ENCODE measurements around the gene AGMO.

The AGMO gene

DNA sequence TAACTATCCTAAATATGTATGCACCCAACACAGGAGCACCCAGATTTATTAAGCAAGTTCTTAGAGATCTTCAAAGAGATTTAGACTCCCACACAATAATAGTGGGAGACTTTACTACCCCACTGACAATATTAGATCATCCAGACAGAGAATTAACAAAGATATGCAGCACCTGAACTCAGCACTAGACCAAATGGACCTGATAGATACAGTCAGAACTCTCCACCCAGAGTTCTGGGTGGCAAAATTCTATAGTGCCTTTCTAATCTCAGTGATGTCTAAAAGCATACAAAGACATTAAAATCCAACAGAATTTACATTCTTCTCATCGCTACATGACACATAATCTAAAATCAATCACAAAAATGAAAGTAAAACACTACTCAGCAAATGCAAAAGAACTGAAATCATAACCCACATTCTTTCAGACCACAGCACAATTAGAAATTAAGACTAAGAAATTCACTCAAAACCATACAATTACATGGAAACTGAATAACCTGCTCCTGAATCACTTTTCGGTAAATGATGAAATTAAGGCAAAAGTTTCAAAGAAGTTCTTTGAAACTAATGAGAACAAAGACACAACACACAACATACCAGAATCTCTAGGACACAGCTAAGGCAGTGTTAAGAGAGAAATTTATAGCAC, 183.2 kb downstream of the AGMO start:
- DNase-seq = no peak

DNA sequence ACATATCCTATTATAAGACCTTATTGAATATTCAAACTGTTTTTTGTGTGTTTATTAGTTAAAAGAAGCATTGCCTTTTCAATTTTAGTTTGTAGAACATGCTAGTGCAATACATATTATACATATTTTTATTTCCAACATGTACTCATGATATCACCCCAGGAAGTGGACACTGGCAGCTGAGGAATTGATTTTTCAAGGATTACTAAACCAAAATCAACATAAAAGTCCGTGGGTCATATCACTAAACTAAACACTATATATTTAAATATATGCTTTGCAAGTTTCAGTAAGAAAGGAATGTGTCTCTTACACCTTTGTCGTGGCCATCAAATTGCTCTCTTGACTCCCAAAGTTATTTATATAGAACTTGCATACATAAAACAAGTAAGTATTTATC, 185.2 kb downstream of the AGMO start:
- no peak for DNase-seq

DNA sequence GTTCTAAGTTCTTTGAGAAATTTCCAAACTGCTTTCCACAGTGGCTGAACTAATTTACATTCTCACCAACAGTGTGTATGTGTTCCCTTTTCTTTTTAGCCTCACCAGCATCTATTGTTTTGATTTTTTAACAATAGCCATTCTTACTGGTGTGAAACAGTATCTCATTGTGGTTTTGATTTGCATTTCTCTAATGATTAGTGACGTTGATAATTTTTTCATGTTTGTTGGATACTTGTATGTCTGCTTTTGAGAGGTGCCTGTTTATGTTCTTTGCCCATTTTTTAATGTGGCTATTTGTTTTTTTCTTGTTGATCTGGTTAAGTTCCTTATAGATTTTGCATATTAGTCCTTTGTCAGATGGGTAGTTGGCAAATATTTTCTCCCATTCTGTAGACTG, 191.4 kb downstream of the AGMO start:
- no peak for DNase-seq

DNA sequence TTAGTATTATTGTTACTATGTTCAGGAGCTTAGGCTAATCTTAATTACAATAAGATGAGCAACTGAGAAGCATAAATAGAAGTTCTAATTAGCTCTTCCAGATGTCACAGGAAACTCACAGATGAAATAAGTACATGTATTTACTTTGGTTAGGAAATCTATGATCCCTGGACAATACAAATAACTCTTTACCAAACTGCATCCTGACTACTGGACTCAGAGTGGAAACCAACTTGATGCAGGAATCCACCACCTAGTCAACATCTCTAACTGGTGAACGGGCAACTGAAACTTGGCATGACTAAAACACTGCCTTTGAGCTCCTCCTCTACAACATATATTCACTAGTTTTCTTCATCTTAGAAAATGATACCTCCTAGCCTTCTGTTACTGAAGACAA, 193.2 kb downstream of the AGMO start:
- DNase-seq = no peak

DNA sequence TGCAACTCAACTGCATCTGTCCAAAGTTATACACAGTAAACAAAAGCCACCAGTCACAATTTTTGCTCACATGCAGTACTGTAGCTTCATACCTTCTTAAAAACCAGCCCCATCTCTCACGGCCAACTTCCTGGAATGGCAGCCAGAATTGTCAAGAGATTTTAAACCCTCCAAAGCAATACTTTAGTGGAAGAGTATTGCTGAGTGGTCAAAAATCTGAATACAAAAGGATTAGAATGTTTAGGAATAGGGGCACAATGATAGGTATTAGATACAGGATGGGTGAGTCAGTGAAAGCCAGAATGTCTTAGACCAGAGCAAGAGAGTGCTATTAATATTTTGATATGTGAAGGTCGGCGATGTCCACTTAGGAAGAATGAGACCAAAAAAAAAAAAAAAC, 193.9 kb downstream of the AGMO start:
- no peak for DNase-seq

DNA sequence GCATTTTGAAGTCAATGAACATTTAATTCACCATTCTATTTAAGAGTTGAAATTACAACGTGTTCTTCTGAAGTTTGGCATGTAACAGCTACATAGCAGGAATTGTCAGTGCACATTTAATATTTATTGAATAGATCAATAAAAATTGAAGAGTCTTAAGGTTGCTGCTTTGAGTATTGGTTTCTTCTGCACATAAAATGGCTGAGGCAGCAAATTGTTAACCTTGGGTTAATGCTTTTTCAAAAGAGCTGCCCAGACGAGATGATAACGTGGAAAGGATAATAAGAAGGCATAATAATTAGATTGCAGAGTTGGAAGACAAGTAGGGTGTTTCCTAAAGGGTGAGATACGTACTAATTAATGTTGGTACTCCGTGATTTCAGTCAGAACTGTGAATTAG, 203.7 kb downstream of the AGMO start:
- no peak for DNase-seq

DNA sequence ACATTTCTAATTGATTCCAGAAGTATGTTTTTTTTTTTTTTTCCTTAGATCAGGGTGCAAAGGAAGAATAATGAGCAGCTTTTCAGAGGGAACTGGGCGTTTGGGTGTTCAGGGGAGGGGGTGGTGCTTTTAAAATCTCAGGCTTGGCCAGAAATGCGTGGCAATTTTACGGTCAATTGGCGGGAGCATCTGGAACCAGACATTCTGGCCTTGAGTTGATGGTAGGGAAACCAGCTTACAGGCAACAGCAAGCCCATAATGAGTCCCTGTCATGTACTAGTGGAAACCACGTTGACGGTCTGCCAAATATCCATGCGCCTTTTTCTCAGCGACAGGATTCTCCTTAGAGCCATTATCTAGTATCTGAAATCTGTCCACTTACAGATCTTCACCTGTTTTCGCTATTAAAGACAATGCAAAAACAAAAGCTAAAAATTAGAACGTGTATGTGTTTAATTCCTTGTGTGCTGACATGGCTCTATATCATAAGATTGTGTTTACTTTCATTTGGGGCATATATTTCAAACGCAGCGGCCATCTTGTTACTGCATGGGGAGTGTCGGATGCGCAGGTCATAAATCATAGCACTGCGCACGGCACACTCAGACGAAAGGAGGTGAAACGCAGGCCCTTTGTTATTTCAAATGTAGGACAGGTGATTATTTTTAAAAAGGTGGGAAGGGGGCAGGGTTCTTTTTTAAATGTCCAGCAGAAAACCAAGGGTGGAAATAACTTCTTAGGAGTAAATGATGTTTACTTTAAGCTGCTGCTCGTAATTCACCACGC, 209.2 kb downstream of the AGMO start:
- DNase-seq = peak; percentile 70

DNA sequence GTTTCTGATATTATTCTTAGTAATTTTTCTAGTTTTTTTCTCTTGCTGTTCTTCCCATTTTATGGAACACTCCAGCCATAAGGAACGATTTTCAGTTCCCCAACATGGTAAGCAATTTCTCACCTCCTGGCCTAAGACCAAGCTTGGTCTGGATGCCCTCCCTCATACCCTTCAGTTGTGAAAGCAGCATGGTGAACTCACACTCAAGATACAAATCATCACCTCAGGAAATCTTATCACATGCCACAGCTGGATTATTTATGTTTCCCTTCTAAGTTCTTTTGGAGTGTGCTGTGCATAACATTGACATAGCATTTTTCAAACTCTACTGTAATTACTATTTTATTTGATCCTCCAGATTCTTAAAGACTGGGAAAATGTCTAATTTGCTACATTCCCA, 216.6 kb downstream of the AGMO start:
- DNase-seq = no peak

DNA sequence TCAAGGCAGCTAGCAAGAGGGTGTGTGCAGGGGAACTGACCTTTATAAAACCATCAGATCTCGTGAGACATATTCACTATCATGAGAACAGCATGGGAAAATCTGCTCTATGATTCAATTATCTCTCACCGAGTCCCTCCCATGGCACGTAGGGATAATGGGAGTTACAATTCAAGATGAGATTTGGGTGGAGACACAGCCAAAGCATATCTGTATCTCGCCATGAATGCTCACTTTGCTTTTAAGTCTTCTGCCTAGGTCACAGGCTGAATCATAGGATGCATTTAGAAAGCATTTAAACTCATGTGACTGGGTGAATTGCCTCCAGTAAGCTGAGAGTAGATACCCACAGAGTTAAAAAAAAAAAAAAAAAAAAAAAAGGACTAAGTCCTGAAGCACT, 220.0 kb downstream of the AGMO start:
- DNase-seq = no peak

DNA sequence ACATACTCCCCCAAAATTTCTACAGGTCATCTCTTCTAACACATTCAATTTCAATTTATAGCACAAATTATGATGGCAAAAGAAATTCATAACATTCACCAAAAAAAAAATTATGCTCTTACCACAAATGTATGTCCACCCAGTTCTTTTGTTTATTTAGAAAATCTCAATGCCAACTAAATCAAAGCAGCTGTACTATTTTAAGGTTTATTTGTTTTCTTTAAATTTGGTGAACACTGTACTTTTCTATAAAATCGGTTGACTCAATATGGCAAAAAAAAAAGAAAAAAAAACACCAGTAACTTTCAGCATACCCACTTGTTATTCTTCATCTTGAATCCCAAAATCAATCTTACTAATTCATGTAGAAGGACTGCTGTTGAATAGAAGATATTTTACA, 225.7 kb downstream of the AGMO start:
- DNase-seq = no peak

DNA sequence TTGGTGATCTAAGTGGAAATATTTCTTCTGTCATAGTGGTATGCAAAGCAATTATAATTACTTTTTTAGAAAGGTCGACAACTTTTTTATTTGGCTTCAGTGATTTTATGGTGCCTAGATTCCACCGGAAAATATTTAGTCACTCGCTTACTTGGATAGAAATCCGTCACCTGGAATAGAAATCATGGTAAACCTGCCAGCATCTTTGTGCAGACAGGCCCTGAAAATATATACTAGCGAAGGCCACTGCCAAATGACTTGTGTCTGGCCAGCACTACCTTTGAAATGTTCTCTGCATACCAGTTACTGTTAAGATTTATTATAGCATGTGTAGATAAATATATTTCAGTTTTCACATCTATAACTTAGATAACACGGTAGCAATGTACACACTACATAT, 226.4 kb downstream of the AGMO start:
- no peak for DNase-seq

DNA sequence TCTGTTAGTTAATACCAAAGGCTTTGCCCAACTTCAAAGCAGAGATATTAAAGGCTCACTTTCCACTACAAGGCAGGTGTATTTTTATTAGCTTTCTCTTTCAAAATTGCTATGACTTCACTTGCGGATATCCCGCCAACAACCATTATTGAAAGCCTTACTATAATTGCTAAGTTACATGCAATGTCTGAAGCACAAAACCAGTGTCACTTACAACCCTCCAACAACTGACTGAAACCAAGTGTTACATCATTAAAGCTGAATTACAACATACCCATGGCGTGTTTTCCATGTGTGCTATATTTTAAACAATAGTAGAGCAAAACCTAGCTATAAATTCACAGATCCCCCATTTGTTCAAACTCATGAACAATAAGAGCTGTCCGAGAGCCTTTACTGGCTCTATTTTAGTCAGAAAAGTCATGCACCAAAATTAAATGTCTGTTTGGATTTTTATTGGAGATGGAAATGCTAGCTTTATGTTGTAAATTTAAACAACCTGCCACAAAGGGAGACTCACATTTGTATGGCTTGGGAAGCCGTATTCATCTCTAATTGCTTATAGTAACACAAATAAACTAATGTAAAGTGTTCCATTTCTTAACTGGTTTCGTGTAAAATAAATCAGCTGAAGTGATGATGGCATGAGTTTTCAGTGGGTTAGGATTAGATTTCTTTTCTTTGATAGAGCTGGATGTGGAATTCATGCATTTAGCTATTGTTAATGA, 227.1 kb downstream of the AGMO start:
- no peak for DNase-seq

DNA sequence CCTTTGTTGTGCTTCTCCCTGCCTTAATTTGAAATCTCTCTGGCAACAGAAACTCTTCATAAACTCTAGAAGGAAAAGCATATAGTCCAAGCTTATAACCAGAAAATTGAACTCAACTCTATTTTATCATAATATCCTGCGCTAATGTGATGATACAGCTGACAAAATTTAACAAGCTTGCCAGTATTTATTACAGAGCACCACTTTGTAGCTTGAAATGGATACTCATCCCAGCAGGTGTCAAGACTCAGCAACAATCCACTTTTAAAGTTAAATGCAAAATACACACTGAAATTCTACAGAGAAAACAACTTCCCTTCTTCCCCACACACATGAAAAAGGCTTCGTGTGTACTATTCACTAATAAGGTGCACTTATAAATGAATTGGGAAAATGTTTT, 228.9 kb downstream of the AGMO start:
- DNase-seq = no peak

DNA sequence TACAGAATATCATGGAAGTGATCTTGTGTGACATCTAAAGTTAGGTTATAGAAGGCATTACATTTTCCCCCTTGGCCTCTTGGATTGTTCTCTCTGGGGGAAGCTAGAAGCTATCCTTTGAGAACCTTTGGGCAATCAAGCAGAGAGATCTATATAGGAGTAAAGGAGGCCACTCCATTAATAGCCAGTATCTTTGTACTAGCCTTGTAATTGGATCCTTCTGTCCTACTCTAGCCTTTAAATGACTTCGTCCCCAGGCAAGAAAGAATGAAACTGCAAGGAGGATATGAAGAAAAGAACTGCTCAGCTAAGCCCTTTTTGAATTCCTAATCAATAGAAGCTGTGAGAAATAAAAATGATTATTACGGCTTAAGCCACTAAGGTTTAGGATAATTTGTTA, 230.9 kb downstream of the AGMO start:
- no peak for DNase-seq

DNA sequence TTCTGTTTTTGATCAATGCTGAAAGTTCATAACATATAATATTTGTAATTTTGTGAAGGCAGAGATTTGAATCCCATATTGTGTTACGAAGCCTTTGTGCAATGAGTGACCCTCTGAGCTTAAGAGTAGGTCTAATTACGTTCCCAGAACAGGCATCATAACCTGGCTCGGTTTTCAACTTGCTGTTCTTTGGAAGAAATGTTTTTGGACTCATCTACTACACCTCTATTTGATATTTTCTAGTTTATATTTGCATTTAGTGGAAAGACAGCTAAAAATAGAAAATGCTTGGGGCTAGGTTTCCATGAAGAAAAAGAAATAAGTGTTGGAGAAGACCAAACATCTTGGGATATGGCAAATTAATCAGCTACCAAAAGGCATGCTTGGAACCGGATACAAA, 234.8 kb downstream of the AGMO start:
- DNase-seq = no peak

DNA sequence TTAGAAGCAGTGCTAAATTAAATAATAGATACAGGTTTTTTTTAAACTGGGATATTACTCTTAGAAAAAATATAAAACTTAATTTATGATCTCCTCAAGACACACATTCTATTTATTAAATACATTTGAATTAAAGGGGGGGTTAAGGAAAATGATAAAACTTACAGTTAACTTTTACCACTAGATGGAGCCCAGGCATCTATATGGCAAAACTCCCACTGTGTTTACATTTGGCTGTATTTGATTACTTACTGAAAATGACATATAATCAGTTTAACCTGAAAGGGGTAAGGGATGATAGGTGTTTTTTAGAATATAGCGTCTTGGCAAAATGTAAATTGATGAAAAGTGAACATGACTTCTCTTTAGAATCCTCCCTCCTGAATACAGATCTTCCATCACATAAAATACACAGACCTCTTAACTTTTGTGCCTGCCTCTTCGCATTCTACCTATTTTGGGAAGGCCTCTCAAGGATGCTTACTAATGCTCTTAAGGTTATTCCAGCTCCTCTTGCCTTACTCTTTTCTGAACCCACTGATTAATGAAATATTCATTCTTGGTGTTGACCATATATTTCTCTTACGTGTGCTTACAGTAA, 235.7 kb downstream of the AGMO start:
- peak; percentile 8 for DNase-seq

DNA sequence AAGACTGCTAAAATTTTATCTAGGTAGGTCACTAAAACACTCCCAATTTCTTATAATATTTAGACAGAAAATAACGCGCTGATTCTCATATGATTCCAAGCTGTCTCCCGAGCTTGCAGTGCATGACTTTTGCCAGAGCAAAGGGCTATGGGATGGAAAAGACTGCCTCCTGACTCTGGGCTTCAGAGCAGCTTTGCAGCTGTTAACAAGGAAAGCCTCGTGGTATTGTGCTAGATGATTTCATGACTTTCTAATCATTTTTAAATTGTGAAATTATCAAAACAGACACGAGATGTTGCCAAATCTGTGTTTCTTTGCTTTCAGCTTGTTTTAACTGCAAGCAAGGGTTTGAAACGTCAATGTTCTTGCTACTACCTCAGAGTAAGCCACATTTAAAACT, 238.3 kb downstream of the AGMO start:
- no peak for DNase-seq

DNA sequence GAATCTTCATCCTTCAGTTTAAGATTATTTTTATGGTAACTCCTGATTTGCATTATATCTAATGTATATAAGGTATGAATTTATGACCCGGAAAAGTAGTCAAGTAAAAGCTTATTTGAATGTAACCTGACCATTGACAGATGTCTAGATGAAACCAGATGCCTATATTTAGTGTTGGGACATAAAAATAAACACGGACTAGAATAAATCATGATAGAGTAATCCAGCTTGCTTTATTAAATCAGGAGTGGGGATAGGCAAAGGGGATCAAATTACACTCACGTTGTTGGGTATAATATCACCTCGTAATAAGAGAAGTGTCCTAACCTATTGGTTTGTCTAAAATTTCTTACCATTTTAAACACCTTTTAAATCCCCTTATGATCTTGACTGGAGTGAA, 244.6 kb downstream of the AGMO start:
- DNase-seq = no peak

DNA sequence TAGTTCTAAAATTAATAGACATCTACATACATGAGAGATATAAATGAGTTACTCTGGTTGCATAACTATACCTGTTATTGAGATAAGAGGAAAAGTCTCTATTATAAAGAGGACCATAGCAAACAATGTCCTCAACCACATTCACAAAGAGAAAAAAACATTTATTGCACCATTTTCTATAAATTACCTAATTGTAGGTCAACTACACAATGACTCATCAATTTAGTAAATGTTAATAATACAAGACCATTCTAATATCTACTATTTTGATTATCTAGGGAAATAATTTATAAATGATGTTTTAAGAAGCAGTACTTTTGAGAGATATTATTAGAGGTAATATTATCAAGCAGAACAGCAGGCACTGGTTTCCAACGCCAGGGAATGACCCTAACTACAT, 246.1 kb downstream of the AGMO start:
- DNase-seq = no peak

DNA sequence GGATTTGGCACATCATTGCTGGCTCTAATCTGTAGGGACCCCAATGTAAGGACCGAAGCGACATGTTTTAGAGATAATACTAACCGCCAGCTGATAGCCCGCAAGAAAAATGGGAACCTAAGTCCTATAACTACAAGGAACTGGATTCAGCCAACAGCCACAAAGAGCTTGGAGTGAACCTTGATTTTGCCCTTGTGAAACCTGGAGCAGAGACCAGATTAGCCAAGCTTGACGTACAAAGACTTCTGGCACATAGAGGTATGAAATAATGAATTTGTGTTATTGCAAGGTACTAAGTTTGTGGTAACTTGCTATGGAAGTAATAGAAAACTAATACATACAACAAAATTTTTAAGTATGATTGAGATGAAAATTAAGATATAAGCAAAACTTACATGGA, 246.9 kb downstream of the AGMO start:
- DNase-seq = no peak

DNA sequence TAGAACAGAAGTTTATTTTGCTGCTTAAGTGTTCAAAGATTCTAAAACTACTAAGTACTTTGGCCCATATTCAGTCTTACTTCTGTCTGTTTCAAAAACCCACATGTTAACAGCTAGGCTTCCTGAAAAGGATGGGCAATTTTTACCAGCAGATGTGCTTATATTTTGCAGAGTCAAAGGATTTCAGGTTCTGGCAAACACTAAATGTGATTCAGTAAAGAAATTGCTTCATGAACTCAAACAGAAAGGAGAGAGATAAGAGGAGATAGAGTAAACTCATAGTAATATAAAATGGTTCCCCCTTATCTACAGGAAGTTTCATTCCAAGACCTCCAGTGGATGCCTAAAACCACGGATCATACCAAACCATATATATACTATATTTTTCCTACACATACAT, 248.5 kb downstream of the AGMO start:
- no peak for DNase-seq

DNA sequence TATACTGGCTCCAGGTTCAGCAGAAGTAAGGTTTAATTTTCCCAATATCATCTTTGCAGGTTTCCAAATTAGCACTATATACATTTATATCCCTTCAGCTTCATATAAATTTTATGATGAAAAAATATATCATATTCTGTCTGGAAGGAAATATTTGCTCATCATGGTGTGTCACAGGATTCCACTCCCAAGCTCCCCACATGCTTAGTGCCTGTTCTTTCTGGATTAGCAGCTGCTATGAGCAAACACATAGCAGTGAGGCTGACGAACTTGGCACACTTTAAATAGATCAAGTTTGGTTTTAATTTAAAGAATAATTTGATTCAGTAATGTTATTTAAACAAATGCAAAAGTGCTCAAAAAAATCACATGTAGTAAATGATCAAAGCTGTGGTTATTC, 251.9 kb downstream of the AGMO start:
- peak; percentile 57 for DNase-seq

DNA sequence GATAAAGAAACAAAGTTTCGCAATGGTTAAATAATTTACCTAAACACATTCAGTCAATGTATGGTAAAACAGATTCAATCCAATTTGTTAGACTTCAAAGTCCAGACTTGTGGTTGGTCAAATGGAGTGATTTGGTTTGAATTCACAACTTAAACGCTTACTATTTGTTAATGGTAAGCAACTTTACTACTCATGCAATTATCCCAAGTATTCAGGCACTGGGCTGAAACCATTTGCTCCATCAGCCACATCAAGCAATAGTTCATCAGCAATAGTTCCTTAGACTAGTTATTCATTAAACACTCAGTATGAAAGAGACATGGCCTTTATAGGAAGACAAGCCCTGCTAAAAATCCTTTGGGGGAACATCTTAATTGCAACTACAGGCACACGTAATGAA, 253.0 kb downstream of the AGMO start:
- DNase-seq = no peak

DNA sequence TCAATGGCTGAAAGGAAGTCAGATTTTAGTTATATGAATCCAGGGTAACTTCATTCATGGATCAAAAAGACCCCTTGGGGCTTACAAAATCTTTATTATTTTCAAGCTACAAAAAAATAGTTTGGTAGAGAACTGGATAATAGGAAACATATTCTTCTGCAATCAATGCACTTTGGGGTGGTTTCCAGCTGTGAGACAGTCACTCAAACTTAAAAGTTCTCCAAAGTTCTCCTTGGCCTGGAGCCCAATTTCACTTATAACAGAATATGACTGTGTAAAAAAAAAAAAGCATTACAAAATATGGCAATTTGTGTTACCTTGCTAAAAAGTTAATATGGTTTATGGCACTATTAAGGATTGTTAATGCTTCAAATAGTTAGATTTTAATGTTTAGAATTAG, 255.5 kb downstream of the AGMO start:
- DNase-seq = no peak

All from NCI-H446 treated with DMSO at 0.1 percent for 48 hours (cell line).